Breast epithelium (tissue), 3 donors: Measurements from ENCODE around the gene BLTP2.

Source experiments
- CTCF ChIP-seq, 3 donors: fragments of 450-650 bp; IDR thresholded peaks; one replicate each; pipeline ENCODE4 v1.5.1; 2016 to 2017; ENCODE audit warnings: antibody characterized with exemption in 3 of 3, mild to moderate bottlenecking in 3 of 3, moderate library complexity in 3 of 3
- POLR2AphosphoS5 ChIP-seq, 3 donors: sonication (generic); formaldehyde crosslinking; IDR thresholded peaks; one replicate each; pipeline ENCODE4 v1.6.1; 2017; ENCODE audit warnings: antibody characterized with exemption in 3 of 3

DNA sequence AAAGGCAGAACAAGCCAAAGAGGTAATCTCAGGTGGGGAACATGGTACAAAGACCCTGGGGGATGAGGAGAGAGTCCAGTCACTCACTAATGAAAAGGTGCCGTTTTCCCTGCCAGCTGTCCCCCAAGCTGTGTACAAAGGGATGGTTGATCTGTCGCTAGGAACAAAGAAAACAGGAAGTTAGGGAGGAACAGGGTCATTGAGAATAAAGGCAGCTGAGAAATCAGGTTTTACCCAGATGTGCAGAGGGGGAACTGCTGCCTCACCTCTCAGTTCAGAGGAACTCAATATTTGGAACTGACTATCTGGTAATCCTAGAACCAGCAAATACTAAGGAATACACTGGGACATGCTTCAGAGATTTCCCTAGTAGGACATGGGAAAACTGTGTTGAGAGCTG is 32.4 kb downstream of the BLTP2 start:
- TF ChIP-seq CTCF (IDR thresholded peaks at IDR 0.05) (no peak), POLR2AphosphoS5 (IDR thresholded peaks at IDR 0.05) (no peak)
